IMR-90 (cell line): ENCODE data around the gene EXOC2. TPM values are rescaled to one million over a fixed set of nuclear protein-coding genes. Genes with fewer than 3 reads are reported as not detected.

Experiments used
- ATAC-seq: fragments of 200-7000 bp; cut with Tn5 transposase; 2 replicates; pipeline ENCODE4 v1.9.1; 2020; ENCODE audit warnings: low read depth, mild to moderate bottlenecking, moderate library complexity
- BruUV-seq: library from RNA; stranded (reverse); fragments of 400-500 nt; replicated peaks from 2 replicates; lab custom pipeline; 2021; lab: Mats Ljungman, UMichigan
- CTCF ChIA-PET: fragments of 300-600 bp; formaldehyde crosslinking; extraction: SDS; loops from one replicate; lab custom pipeline; 2021; ENCODE audit warnings: antibody characterized with exemption; lab: Yijun Ruan, JAX
- POLR2A ChIA-PET: fragments of 300-600 bp; sonication (Branson Sonifier 250); formaldehyde crosslinking; loops from one replicate; lab custom pipeline; 2022; ENCODE audit warnings: antibody characterized with exemption; ENCODE audit not compliant: unreplicated experiment; lab: Charles Lee
- DNase-seq: peaks from one replicate; pipeline ENCODE4 v3.0.0; 2013
- H2AFZ ChIP-seq: replicated peaks from 2 replicates; pipeline ENCODE3; 2013; ENCODE audit warnings: low read length, mild to moderate bottlenecking; ENCODE audit not compliant: poor library complexity
- H2AK5ac ChIP-seq: 2 replicates; pipeline ENCODE4 v1.6.1; 2013; ENCODE audit warnings: low read depth, low read length, inconsistent platforms
- H2AK9ac ChIP-seq: replicated peaks from 2 replicates; pipeline ENCODE3; 2013; ENCODE audit warnings: mild to moderate bottlenecking, low read depth, low read length, moderate library complexity; ENCODE audit not compliant: poor library complexity
- H2BK120ac ChIP-seq: 2 replicates; pipeline ENCODE4 v1.6.1; 2013; ENCODE audit warnings: low read depth, low read length, inconsistent platforms
- H2BK15ac ChIP-seq: 3 replicates; pipeline ENCODE4 v1.6.1; 2013; ENCODE audit warnings: low read depth, low read length, inconsistent platforms
- H2BK20ac ChIP-seq: 2 replicates; pipeline ENCODE4 v1.6.1; 2013; ENCODE audit warnings: low read depth, mild to moderate bottlenecking, inconsistent platforms, low read length, moderate library complexity
- H2BK5ac ChIP-seq: 2 replicates; pipeline ENCODE4 v1.6.1; 2013; ENCODE audit warnings: mild to moderate bottlenecking, low read depth, low read length, inconsistent platforms; ENCODE audit not compliant: poor library complexity, severe bottlenecking
- H3K14ac ChIP-seq: replicated peaks from 2 replicates; pipeline ENCODE4 v1.6.1; 2013; ENCODE audit warnings: low read depth, low read length, inconsistent platforms
- H3K18ac ChIP-seq: 2 replicates; pipeline ENCODE4 v1.6.1; 2013; ENCODE audit warnings: low read depth, low read length, control low read depth
- H3K23ac ChIP-seq: 2 replicates; pipeline ENCODE4 v1.6.1; 2013; ENCODE audit warnings: low read depth, low read length, inconsistent platforms
- H3K27ac ChIP-seq: 2 replicates; pipeline ENCODE4 v1.5.1; 2013; ENCODE audit warnings: mild to moderate bottlenecking, control low read depth, low read length; ENCODE audit not compliant: insufficient read depth
- H3K27me3 ChIP-seq: 2 replicates; pipeline ENCODE4 v1.6.1; 2013; ENCODE audit warnings: low read length; ENCODE audit not compliant: control insufficient read depth, insufficient read depth
- H3K36me3 ChIP-seq: 2 replicates; pipeline ENCODE4 v1.6.1; 2013; ENCODE audit warnings: low read length, mixed read lengths; ENCODE audit not compliant: control insufficient read depth, insufficient read depth
- H3K4ac ChIP-seq: 2 replicates; pipeline ENCODE4 v1.6.1; 2013; ENCODE audit warnings: low read depth, low read length, inconsistent platforms
- H3K4me1 ChIP-seq: 2 replicates; pipeline ENCODE4 v1.6.1; 2013; ENCODE audit warnings: low read length, mixed read lengths; ENCODE audit not compliant: control insufficient read depth, insufficient read depth
- H3K4me2 ChIP-seq: 2 replicates; pipeline ENCODE4 v1.6.1; 2013; ENCODE audit warnings: low read depth, mild to moderate bottlenecking, control low read depth, low read length, moderate library complexity
- H3K4me3 ChIP-seq: 2 replicates; pipeline ENCODE4 v1.5.1; 2013; ENCODE audit warnings: low read depth, mild to moderate bottlenecking, control low read depth, low read length, moderate library complexity; ENCODE audit not compliant: insufficient read depth
- H3K56ac ChIP-seq: 2 replicates; pipeline ENCODE4 v1.6.1; 2013; ENCODE audit warnings: low read length, inconsistent platforms; ENCODE audit not compliant: insufficient read depth; ENCODE audit errors: extremely low read depth
- H3K79me1 ChIP-seq, 2 experiments: 2 replicates each; pipeline ENCODE4 v1.6.1; 2013; ENCODE audit warnings: low read length in 2 of 2, inconsistent platforms in 1 of 2, low read depth in 1 of 2
- H3K9ac ChIP-seq: 2 replicates; pipeline ENCODE4 v1.6.1; 2013; ENCODE audit warnings: low read depth, low read length, control low read depth
- H3K9me1 ChIP-seq: 2 replicates; pipeline ENCODE4 v1.6.1; 2013; ENCODE audit warnings: low read length, inconsistent platforms; ENCODE audit not compliant: insufficient read depth
- H3K9me3 ChIP-seq: 2 replicates; pipeline ENCODE4 v1.6.1; 2013; ENCODE audit warnings: low read length; ENCODE audit not compliant: control insufficient read depth, insufficient read depth
- H4K20me1 ChIP-seq: 2 replicates; pipeline ENCODE4 v1.6.1; 2013; ENCODE audit warnings: low read length, inconsistent platforms; ENCODE audit not compliant: insufficient read depth
- H4K5ac ChIP-seq: 2 replicates; pipeline ENCODE4 v1.6.1; 2013; ENCODE audit warnings: mild to moderate bottlenecking, low read depth, low read length, control low read depth
- H4K8ac ChIP-seq, 2 experiments: 2 replicates each; pipeline ENCODE4 v1.6.1; 2013; ENCODE audit warnings: low read depth in 2 of 2, low read length in 2 of 2, control low read depth in 1 of 2, inconsistent platforms in 1 of 2
- H4K91ac ChIP-seq: 2 replicates; pipeline ENCODE4 v1.6.1; 2013; ENCODE audit warnings: low read depth, low read length, inconsistent platforms; ENCODE audit not compliant: insufficient read depth
- BHLHE40 ChIP-seq: fragments of 150-350 bp; IDR thresholded peaks from 2 replicates; pipeline ENCODE4 v1.6.1; 2016; ENCODE audit warnings: mild to moderate bottlenecking, low read depth, low read length
- CEBPB ChIP-seq: IDR thresholded peaks from 2 replicates; pipeline ENCODE4 v1.6.1; 2012; ENCODE audit warnings: low read depth, low read length, improper control_type of control experiment
- CHD1 ChIP-seq: IDR thresholded peaks from 2 replicates; pipeline ENCODE4 v1.6.1; 2012; ENCODE audit warnings: low read depth, low read length, improper control_type of control experiment
- CTCF ChIP-seq: conservative IDR thresholded peaks from 2 replicates; pipeline ENCODE4 v1.5.1; 2012; ENCODE audit warnings: mild to moderate bottlenecking, low read depth, low read length, improper control_type of control experiment
- ELK1 ChIP-seq: fragments of 150-350 bp; IDR thresholded peaks from 2 replicates; pipeline ENCODE4 v1.6.1; 2016; ENCODE audit warnings: low read depth, mild to moderate bottlenecking, low read length, moderate library complexity, borderline replicate concordance
- FOS ChIP-seq: fragments of 150-350 bp; IDR thresholded peaks from 2 replicates; pipeline ENCODE4 v1.6.1; 2016; ENCODE audit warnings: low read depth, low read length
- MAFK ChIP-seq: IDR thresholded peaks from 2 replicates; pipeline ENCODE4 v1.6.1; 2012; ENCODE audit warnings: low read depth, low read length, improper control_type of control experiment
- MAZ ChIP-seq: IDR thresholded peaks from 2 replicates; pipeline ENCODE4 v1.6.1; 2012; ENCODE audit warnings: low read depth, mild to moderate bottlenecking, low read length, improper control_type of control experiment, moderate library complexity, borderline replicate concordance
- MXI1 ChIP-seq: IDR thresholded peaks from 2 replicates; pipeline ENCODE4 v1.6.1; 2012; ENCODE audit warnings: low read depth, mild to moderate bottlenecking, low read length, moderate library complexity, borderline replicate concordance
- NFE2L2 ChIP-seq: fragments of 150-350 bp; IDR thresholded peaks from 2 replicates; pipeline ENCODE4 v1.6.1; 2016; ENCODE audit warnings: low read depth, mild to moderate bottlenecking, low read length
- POLR2A ChIP-seq: IDR thresholded peaks from 2 replicates; pipeline ENCODE4 v1.6.1; 2012; ENCODE audit warnings: mild to moderate bottlenecking, low read depth, low read length
- RAD21 ChIP-seq: IDR thresholded peaks from 2 replicates; pipeline ENCODE4 v1.6.1; 2012; ENCODE audit warnings: low read length, improper control_type of control experiment
- RCOR1 ChIP-seq: IDR thresholded peaks from 2 replicates; pipeline ENCODE4 v1.6.1; 2012; ENCODE audit warnings: mild to moderate bottlenecking, low read length, improper control_type of control experiment; ENCODE audit not compliant: insufficient replicate concordance
- RFX5 ChIP-seq: IDR thresholded peaks from 2 replicates; pipeline ENCODE4 v1.8.0; 2012; ENCODE audit warnings: low read depth, mild to moderate bottlenecking, low read length, moderate library complexity
- SMC3 ChIP-seq: fragments of 150-350 bp; IDR thresholded peaks from 2 replicates; pipeline ENCODE4 v1.6.1; 2016; ENCODE audit warnings: low read depth, mild to moderate bottlenecking, antibody characterized with exemption, low read length, moderate library complexity
- USF2 ChIP-seq: fragments of 150-350 bp; IDR thresholded peaks from 2 replicates; pipeline ENCODE4 v1.6.1; 2017; ENCODE audit warnings: mild to moderate bottlenecking, antibody characterized with exemption, low read length, low read depth
- WGBS, 2 experiments: methylation state at CpG; one replicate each; pipeline versions ENCODE4 v1.1.5 to v1.1.7; 2013; ENCODE audit warnings: missing lambda C conversion rate in 2 of 2; ENCODE audit not compliant: insufficient read length in 1 of 2; ENCODE audit errors: extremely low coverage in 2 of 2; 5-methylcytosine and 5-hydroxymethylcytosine counted together
- dilution Hi-C: fragments of 300-500 bp; cut with HindIII; formaldehyde crosslinking; loops from one replicate; pipeline ENCODE4 v1.14.3; 2018; ENCODE audit warnings: low sequenced_read_pairs; ENCODE audit not compliant: unreplicated experiment
- in situ Hi-C: fragments of 300-500 bp; cut with MboI; formaldehyde crosslinking; loops from 3 replicates; pipeline ENCODE4 v1.14.3; 2019; ENCODE audit warnings: low sequenced_read_pairs, inconsistent platforms, mixed read lengths
- intact Hi-C: fragments of 100-400 bp; cut with micrococcal nuclease; formaldehyde crosslinking; loops from 2 replicates; pipeline ENCODE4 v1.10.0; 2022
- polyA plus RNA-seq, 3 experiments: library from polyadenylated mRNA; depleted of rRNA; stranded (reverse); fragments of >200 nt; gene quantifications; 2 replicates each; pipeline ENCODE4 v1.2.3, GENCODE V29; 2012; ENCODE audit warnings: low replicate concordance in 1 of 3
- total RNA-seq: library from RNA; depleted of rRNA; stranded (reverse); fragments of >200 nt; gene quantifications from 2 replicates; pipeline ENCODE4 v1.2.3, GENCODE V29; 2012

Gene EXOC2
- total and polyA plus RNA-seq, 2 of the 4 experiments (the other 2 are of a cell fraction) = 13.1 to 37.3 TPM

GRCh38 chr6:490251-491037, 202.5 kb downstream of the EXOC2 start:
- TF ChIP-seq MAZ = no peak
- no peak for TF ChIP-seq CTCF
- no peak for TF ChIP-seq ELK1
- no peak for TF ChIP-seq RAD21
- TF ChIP-seq USF2 = no peak
- no peak for TF ChIP-seq BHLHE40
- no peak for TF ChIP-seq CHD1
- no peak for TF ChIP-seq CEBPB
- no peak for TF ChIP-seq RCOR1
- TF ChIP-seq MAFK = no peak
- TF ChIP-seq POLR2A = no peak
- TF ChIP-seq NFE2L2 = no peak
- no peak for TF ChIP-seq FOS
- no peak for TF ChIP-seq RFX5
- TF ChIP-seq MXI1 = no peak
- TF ChIP-seq SMC3 = no peak
- dilution Hi-C loops = no loop called here

More at GRCh38 chr6:490251-491037, 202.5 kb downstream of the EXOC2 start:
- H3K36me3 ChIP-seq = peaks cover 18% of the 10 kb centered on the region
- no peak overlapping the region for H3K27ac ChIP-seq
- POLR2A ChIA-PET = no interaction called here
- H3K14ac ChIP-seq = no peak overlapping the region
- no peak overlapping the region for H2AK5ac ChIP-seq
- H2BK20ac ChIP-seq = no peak overlapping the region
- H4K8ac ChIP-seq = no peak overlapping the region
- H3K9me3 ChIP-seq = no peaks in the 10 kb centered on the region
- H2BK5ac ChIP-seq = no peak overlapping the region
- in situ Hi-C loops = no loop called here
- no peak overlapping the region for H3K18ac ChIP-seq
- H2AK9ac ChIP-seq = no peak overlapping the region
- no peak for ATAC-seq
- no peaks in the 10 kb centered on the region for H3K27me3 ChIP-seq
- no peak for DNase-seq
- no peak overlapping the region for H3K9ac ChIP-seq
- no peaks in the 10 kb centered on the region for H3K79me1 ChIP-seq
- BruUV-seq = no TSS peak
- H3K9me1 ChIP-seq = peaks cover 4% of the 10 kb centered on the region
- no peak overlapping the region for H3K56ac ChIP-seq
- no peak overlapping the region for H3K4me2 ChIP-seq
- no peak overlapping the region for H3K23ac ChIP-seq
- no peak overlapping the region for H4K5ac ChIP-seq
- H2BK15ac ChIP-seq = no peak overlapping the region
- CTCF ChIA-PET = no interaction called here
- no peak overlapping the region for H3K4me3 ChIP-seq
- no peak overlapping the region for H4K91ac ChIP-seq
- H2BK120ac ChIP-seq = no peak overlapping the region
- H3K4me1 ChIP-seq = no peaks in the 10 kb centered on the region
- intact Hi-C loops = no loop called here
- H3K4ac ChIP-seq = no peak overlapping the region
- WGBS, 2 experiments = 71% methylated on average over 1 of the region's 6 CpGs; no CpG with 5 or more reads in 1 of the 2 experiments
- H4K20me1 ChIP-seq = no peaks in the 10 kb centered on the region
- no peak overlapping the region for H2AFZ ChIP-seq
